ES-I3 (cell line): ENCODE measurements around the gene PCDHGA1.
"Not testable (repeated sequence)": the region's sequence is repeated elsewhere in the genome, so short reads cannot be mapped to it uniquely, and the experiment has no call there.

Source experiments
- H3K36me3 ChIP-seq: 2 replicates; pipeline ENCODE4 v1.6.1; 2013; ENCODE audit warnings: mild to moderate bottlenecking, low read length, control low read depth, moderate library complexity; ENCODE audit not compliant: insufficient read depth
- H3K4me1 ChIP-seq: 2 replicates; pipeline ENCODE4 v1.6.1; 2013; ENCODE audit warnings: mild to moderate bottlenecking, control low read depth, low read length; ENCODE audit not compliant: insufficient read depth
- H3K9ac ChIP-seq: 2 replicates; pipeline ENCODE4 v1.6.1; 2013; ENCODE audit warnings: low read depth, mild to moderate bottlenecking, low read length, moderate library complexity
- H3K9me3 ChIP-seq: 2 replicates; pipeline ENCODE4 v1.6.1; 2013; ENCODE audit warnings: mild to moderate bottlenecking, low read length, moderate library complexity; ENCODE audit not compliant: control insufficient read depth, insufficient read depth

PCDHGA1 gene

DNA sequence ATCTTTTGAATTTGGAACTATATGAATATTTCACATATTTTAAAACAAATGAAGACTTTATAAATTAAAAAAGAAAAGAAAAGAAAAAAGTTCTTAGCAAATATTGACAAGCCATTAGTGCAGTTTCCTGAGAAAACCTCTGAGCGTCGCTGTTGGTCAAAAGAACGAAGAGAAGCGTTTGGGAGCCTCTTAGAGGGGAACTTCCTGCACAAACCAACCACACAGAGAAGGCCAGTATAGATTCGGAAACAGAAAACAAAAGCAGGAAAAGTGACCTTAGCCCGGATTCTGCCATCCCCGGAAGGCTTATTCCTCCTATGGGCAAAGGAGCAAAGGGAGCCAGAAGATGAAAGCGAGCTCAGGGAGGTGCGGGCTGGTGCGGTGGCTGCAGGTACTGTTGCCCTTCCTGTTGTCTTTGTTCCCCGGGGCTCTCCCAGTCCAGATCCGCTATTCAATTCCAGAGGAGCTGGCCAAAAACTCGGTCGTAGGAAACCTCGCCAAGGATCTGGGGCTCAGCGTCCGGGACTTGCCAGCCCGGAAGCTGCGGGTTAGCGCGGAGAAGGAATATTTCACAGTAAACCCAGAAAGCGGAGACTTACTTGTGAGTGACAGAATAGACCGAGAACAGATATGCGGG lies 29.6 kb downstream of the PCDHGA1 start, which contains the start of gene PCDHGB2:
Gene PCDHGB2 (plus strand): TSS at position 205 of the 637 bp plus-strand sequence. CDS start 142 bp downstream, at position 347.
- Histone ChIP-seq H3K9me3 (peaks cover 8% of the 10 kb centered on the region; the same call in 1 of the 2 replicates), H3K36me3 (no peaks in the 10 kb centered on the region), H3K9ac (no peak within 1 kb of the TSS; the same call in 1 of the 2 replicates), H3K4me1 (peaks cover 3% of the 10 kb centered on the region; the same call in 1 of the 2 replicates)

GRCh38 chr5:141360685-141361084 lies 30.4 kb downstream of the PCDHGA1 start:
- Histone ChIP-seq H3K9me3 (peaks cover 8% of the 10 kb centered on the region; the same call in 1 of the 2 replicates), H3K9ac (no peak overlapping the region), H3K36me3 (no peaks in the 10 kb centered on the region), H3K4me1 (peaks cover 3% of the 10 kb centered on the region; the same call in 1 of the 2 replicates)

GRCh38 chr5:141362719-141363118 lies 32.4 kb downstream of the PCDHGA1 start:
- Histone ChIP-seq H3K36me3 (no peaks in the 10 kb centered on the region), H3K9me3 (peaks cover 8% of the 10 kb centered on the region; the same call in 1 of the 2 replicates), H3K4me1 (peaks cover 3% of the 10 kb centered on the region; the same call in 1 of the 2 replicates), H3K9ac (no peak overlapping the region)

DNA sequence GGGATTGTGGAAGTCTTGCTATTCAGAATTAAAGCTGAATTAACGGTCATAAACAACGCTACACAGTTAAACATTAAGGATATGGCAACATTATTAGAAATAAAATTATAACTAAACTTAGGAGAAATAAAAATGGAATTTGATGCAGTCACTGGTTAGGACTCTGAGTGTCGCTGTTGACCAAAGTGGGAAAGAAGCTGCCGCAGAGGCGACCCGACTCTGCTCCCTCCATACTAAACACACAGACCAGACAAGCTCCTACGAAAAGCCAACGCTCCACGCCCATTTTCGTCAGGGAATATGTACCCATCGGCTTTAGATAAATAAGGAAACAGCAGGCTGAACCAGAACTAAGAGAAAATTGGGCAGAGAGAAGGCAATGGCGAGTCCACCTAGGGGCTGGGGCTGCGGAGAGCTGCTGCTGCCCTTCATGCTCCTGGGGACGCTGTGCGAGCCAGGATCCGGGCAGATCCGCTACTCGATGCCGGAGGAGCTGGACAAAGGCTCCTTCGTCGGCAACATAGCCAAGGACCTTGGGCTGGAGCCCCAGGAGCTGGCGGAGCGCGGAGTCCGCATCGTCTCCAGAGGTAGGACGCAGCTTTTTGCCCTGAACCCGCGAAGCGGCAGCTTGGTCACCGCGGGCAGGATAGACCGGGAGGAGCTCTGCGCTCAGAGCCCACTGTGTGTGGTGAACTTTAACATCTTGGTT lies 33.8 kb downstream of the PCDHGA1 start, which contains the start of gene PCDHGA5:
Gene PCDHGA5 (plus strand): TSS at position 211 of the 709 bp plus-strand sequence. CDS start 169 bp downstream, at position 380.
- peaks cover 8% of the 10 kb centered on the region; the same call in 1 of the 2 replicates for H3K9me3 ChIP-seq

GRCh38 chr5:141366016-141366896 lies 35.9 kb downstream of the PCDHGA1 start:
- Histone ChIP-seq H3K4me1 (peaks cover 3% of the 10 kb centered on the region; the same call in 1 of the 2 replicates), H3K9ac (no peak overlapping the region), H3K36me3 (no peaks in the 10 kb centered on the region), H3K9me3 (no peaks in the 10 kb centered on the region; the same call in 1 of the 2 replicates)

More for the DNA sequence above, 33.8 kb downstream of the PCDHGA1 start, which contains the start of gene PCDHGA5:
- Histone ChIP-seq H3K9ac (no peak within 1 kb of the TSS), H3K4me1 (peaks cover 3% of the 10 kb centered on the region; the same call in 1 of the 2 replicates), H3K36me3 (no peaks in the 10 kb centered on the region)

- no peak within 1 kb of the TSS for H3K9ac ChIP-seq
- H3K4me1 ChIP-seq, result no peaks in the 10 kb centered on the region
- no peaks in the 10 kb centered on the region for H3K36me3 ChIP-seq
- H3K9me3 ChIP-seq, result peaks cover 5% of the 10 kb centered on the region
Measured at GRCh38 chr5:141369994-141370848, 39.9 kb downstream of the PCDHGA1 start, which contains the start of gene PCDHGB3. PCDHGB3 (plus strand) TSS chr5:141370242; CDS start chr5:141370395, 153 bp downstream.

- Histone ChIP-seq H3K9me3 (peaks cover 5% of the 10 kb centered on the region), H3K4me1 (no peaks in the 10 kb centered on the region), H3K9ac (no peak overlapping the region), H3K36me3 (no peaks in the 10 kb centered on the region)
Measured at GRCh38 chr5:141371572-141372475, 41.5 kb downstream of the PCDHGA1 start.

GRCh38 chr5:141373673-141374317 lies 43.5 kb downstream of the PCDHGA1 start, which contains the start of gene PCDHGA6:
PCDHGA6 (plus strand) TSS chr5:141373891; CDS start chr5:141374084, 193 bp downstream.
- H3K36me3 ChIP-seq, result no peaks in the 10 kb centered on the region
- peaks cover 7% of the 10 kb centered on the region for H3K9me3 ChIP-seq
- H3K4me1 ChIP-seq, result no peaks in the 10 kb centered on the region

GRCh38 chr5:141374627-141375026 lies 44.3 kb downstream of the PCDHGA1 start:
- H3K9ac ChIP-seq, result no peak overlapping the region
- peaks cover 7% of the 10 kb centered on the region for H3K9me3 ChIP-seq
- no peaks in the 10 kb centered on the region for H3K36me3 ChIP-seq
- no peaks in the 10 kb centered on the region for H3K4me1 ChIP-seq

More at GRCh38 chr5:141373673-141374317, 43.5 kb downstream of the PCDHGA1 start, which contains the start of gene PCDHGA6:
- no peak within 1 kb of the TSS for H3K9ac ChIP-seq

GRCh38 chr5:141375444-141376155 lies 45.3 kb downstream of the PCDHGA1 start:
- not testable (repeated sequence) for H3K9ac ChIP-seq, H3K36me3 ChIP-seq, H3K9me3 ChIP-seq, H3K4me1 ChIP-seq

DNA sequence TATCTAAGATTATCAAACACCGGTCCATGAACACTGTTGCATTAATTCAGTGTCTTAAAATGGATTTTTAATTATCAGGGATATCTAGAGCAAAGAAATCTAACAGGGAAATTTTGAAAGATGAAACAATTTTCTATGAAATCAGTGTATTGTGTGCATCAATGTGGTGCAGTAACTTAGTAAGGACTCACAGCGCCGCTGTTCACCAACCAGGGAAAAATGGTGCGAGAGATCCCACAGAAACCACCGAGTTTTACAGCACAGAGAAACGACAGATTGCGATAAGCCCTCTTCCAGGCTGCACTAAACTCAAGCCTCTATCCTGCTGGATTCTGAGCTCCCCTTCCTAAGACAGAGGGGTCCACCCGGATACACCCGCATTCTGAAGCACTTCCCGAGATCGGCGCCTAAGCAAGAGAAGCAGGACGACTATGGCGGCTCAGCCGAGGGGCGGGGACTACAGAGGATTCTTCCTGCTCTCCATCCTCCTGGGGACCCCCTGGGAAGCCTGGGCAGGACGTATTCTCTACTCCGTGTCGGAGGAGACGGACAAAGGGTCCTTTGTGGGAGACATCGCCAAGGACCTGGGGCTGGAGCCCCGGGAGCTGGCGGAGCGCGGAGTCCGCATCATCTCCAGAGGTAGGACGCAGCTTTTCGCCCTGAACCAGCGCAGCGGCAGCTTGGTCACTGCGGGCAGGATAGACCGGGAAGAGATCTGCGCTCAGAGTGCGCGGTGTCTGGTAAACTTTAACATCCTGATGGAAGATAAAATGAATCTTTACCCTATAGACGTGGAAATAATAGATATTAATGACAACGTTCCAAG lies 52.4 kb downstream of the PCDHGA1 start, which contains the start of gene PCDHGA7:
Gene PCDHGA7 (plus strand): TSS at position 274 of the 826 bp plus-strand sequence. CDS start 158 bp downstream, at position 432.
- no peaks in the 10 kb centered on the region for H3K4me1 ChIP-seq
- H3K9me3 ChIP-seq, result no peaks in the 10 kb centered on the region; the same call in 1 of the 2 replicates
- H3K36me3 ChIP-seq, result no peaks in the 10 kb centered on the region
- no peak within 1 kb of the TSS for H3K9ac ChIP-seq
